Measurements from ENCODE around the gene CAPS.

GRCh38 chr19:5934774-5935472 lies 20.9 kb downstream of the CAPS start:
- TF ChIP-seq POLR2A (IDR thresholded peaks at IDR 0.05) (no peak), EP300 (IDR thresholded peaks at IDR 0.05; ENCODE audit: low read depth) (no peak), POLR2AphosphoS5 (IDR thresholded peaks at IDR 0.05) (no peak)
- TF ChIP-seq, protein P1, sequence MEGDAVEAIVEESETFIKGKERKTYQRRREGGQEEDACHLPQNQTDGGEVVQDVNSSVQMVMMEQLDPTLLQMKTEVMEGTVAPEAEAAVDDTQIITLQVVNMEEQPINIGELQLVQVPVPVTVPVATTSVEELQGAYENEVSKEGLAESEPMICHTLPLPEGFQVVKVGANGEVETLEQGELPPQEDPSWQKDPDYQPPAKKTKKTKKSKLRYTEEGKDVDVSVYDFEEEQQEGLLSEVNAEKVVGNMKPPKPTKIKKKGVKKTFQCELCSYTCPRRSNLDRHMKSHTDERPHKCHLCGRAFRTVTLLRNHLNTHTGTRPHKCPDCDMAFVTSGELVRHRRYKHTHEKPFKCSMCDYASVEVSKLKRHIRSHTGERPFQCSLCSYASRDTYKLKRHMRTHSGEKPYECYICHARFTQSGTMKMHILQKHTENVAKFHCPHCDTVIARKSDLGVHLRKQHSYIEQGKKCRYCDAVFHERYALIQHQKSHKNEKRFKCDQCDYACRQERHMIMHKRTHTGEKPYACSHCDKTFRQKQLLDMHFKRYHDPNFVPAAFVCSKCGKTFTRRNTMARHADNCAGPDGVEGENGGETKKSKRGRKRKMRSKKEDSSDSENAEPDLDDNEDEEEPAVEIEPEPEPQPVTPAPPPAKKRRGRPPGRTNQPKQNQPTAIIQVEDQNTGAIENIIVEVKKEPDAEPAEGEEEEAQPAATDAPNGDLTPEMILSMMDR (IDR thresholded peaks at IDR 0.05): no peak
